Inflammatory macrophage treated with lipopolysaccharide for 1 hour (primary cell): ENCODE results near the gene DENND6A.
A peak's percentile ranks its signal among the peaks of the same experiment; 100 is the strongest.

Source experiments
- DNase-seq, 2 donors: peaks; one replicate each; pipeline ENCODE4 v3.0.0-alpha.2; 2020 to 2022

The DENND6A gene

GRCh38 chr3:57694146-57694545, 1.3 kb upstream of the DENND6A start:
- no peak for DNase-seq

GRCh38 chr3:57692133-57692395, 813 bp downstream of the DENND6A start:
- peak in 1 of 2 donors; percentile 74 for DNase-seq

GRCh38 chr3:57691411-57692132, 1.3 kb downstream of the DENND6A start:
- no peak for DNase-seq

GRCh38 chr3:57689367-57690053, 3.4 kb downstream of the DENND6A start:
- no peak for DNase-seq

GRCh38 chr3:57688291-57688690, 4.6 kb downstream of the DENND6A start:
- DNase-seq: no peak

GRCh38 chr3:57683286-57683685, 9.6 kb downstream of the DENND6A start:
- no peak for DNase-seq

GRCh38 chr3:57682284-57682683, 10.6 kb downstream of the DENND6A start:
- DNase-seq: no peak

- no peak for DNase-seq
These were observed 11.2 kb downstream of the DENND6A start for GRCh38 chr3:57681691-57682090.

GRCh38 chr3:57680046-57680445, 12.8 kb downstream of the DENND6A start:
- no peak for DNase-seq

GRCh38 chr3:57675530-57675929, 17.3 kb downstream of the DENND6A start:
- no peak for DNase-seq

- peak; percentile 37 to 56 for DNase-seq
These were observed 19.7 kb downstream of the DENND6A start for GRCh38 chr3:57673156-57673555.

- DNase-seq: no peak
These were observed 22.3 kb downstream of the DENND6A start for GRCh38 chr3:57670543-57670942.

- DNase-seq: no peak
These were observed 31.5 kb downstream of the DENND6A start for GRCh38 chr3:57661404-57661803.

- DNase-seq: peak in 1 of 2 donors; percentile 56
These were observed 33.0 kb downstream of the DENND6A start for GRCh38 chr3:57659806-57660439.

- no peak for DNase-seq
These were observed 33.7 kb downstream of the DENND6A start for GRCh38 chr3:57659004-57659673.

- DNase-seq: no peak
These were observed 34.3 kb downstream of the DENND6A start for GRCh38 chr3:57658536-57658935.

GRCh38 chr3:57655727-57656126, 37.1 kb downstream of the DENND6A start:
- no peak for DNase-seq

GRCh38 chr3:57654267-57654666, 38.6 kb downstream of the DENND6A start:
- DNase-seq: no peak

- DNase-seq: no peak
These were observed 40.7 kb downstream of the DENND6A start for GRCh38 chr3:57652203-57652602.

- DNase-seq: no peak
These were observed 45.5 kb downstream of the DENND6A start for GRCh38 chr3:57647292-57647940.

GRCh38 chr3:57646723-57647122, 46.2 kb downstream of the DENND6A start:
- DNase-seq: no peak

- no peak for DNase-seq
These were observed 48.1 kb downstream of the DENND6A start for GRCh38 chr3:57644740-57645139.

GRCh38 chr3:57637391-57637790, 55.5 kb downstream of the DENND6A start:
- no peak for DNase-seq
